Adrenal gland (tissue), 12 donors: ENCODE measurements around the gene NOS2. TPM values are rescaled to one million over a fixed set of nuclear protein-coding genes. Genes with fewer than 3 reads are reported as not detected.

ENCODE experiments used
- DNase-seq, 7 donors: peaks; one replicate each; pipeline ENCODE4 v3.0.0-alpha.2; 2019 to 2020
- H3K27ac ChIP-seq, 5 donors: fragments of 200-600 bp; sonication (generic) in 4 of 5; 1 replicate in 3 of 5; 2 replicates in 2 of 5; pipeline versions ENCODE4 v1.5.1 to v1.8.0; 2016 to 2020; ENCODE audit warnings: mild to moderate bottlenecking in 1 of 5
- H3K27me3 ChIP-seq: fragments of 200-600 bp; 2 replicates; pipeline ENCODE4 v1.8.0; 2021
- H3K36me3 ChIP-seq, 2 donors: fragments of 200-600 bp; replicated peaks in 1 of 2; 1 replicate in 1 of 2; 2 replicates in 1 of 2; pipeline versions ENCODE4 v1.5.1 to v1.8.0; 2018 to 2022
- H3K4me1 ChIP-seq, 2 donors: fragments of 200-600 bp; replicated peaks in 1 of 2; 1 replicate in 1 of 2; 2 replicates in 1 of 2; pipeline versions ENCODE4 v1.5.1 to v1.8.0; 2018 to 2021
- H3K4me3 ChIP-seq, 4 donors: fragments of 200-600 bp; sonication (generic) in 3 of 4; one replicate each; pipeline ENCODE4 v1.5.1; 2016 to 2018
- H3K9me3 ChIP-seq, 3 donors: fragments of 200-600 bp; sonication (generic) in 1 of 3; replicated peaks in 1 of 3; 1 replicate in 2 of 3; 2 replicates in 1 of 3; pipeline versions ENCODE4 v1.5.1 to v1.8.0; 2016 to 2021
- POLR2A ChIP-seq, 2 donors: fragments of 450-650 bp; IDR thresholded peaks; one replicate each; pipeline ENCODE4 v1.6.1; 2017; ENCODE audit warnings: antibody characterized with exemption in 2 of 2, mild to moderate bottlenecking in 2 of 2, moderate library complexity in 1 of 2
- WGBS, 4 donors: extraction: QIAGEN DNeasy Blood & Tissue Kit in 2 of 4; methylation state at CpG; one replicate each; pipeline versions ENCODE4 v1.1.5 to v1.1.7; 2013 to 2017; 5-methylcytosine and 5-hydroxymethylcytosine counted together
- intact Hi-C, 2 donors: fragments of 100-400 bp; cut with DNase I; formaldehyde crosslinking; loops; one replicate each; pipeline versions ENCODE4 v1.14.1 to v1.15.0; 2022 to 2023
- polyA plus RNA-seq, 3 donors: library from polyadenylated mRNA; stranded (reverse); fragments of 200-250 nt in 2 of 3; fragments of 350-450 nt in 1 of 3; fragmentation: Illumina TruSeq in 1 of 3; extraction: RNeasy Lipid Tissue Mini Kit (QIAGEN cat#74804) in 1 of 3; gene quantifications; one replicate each; pipeline ENCODE4 v1.2.3, GENCODE V29; 2013 to 2014
- total RNA-seq, 9 donors: library from RNA; depleted of rRNA in 4 of 9; stranded (reverse); fragments of >200 nt in 4 of 9; fragments of 120-200 nt in 1 of 9; fragmentation: NEBNext Ultra II Directional in 1 of 9; extraction: Animal tissue kit (Norgen Biotek cat#: 25700) in 1 of 9; gene quantifications; one replicate each; pipeline versions ENCODE4 v1.1.0 to v1.2.4, GENCODE V29; 2013 to 2023
- TF ChIP-seq, protein P1 (sequence below), 6 experiments: fragments of 450-650 bp in 4 of 6; fragments of 200-600 bp in 2 of 6; sonication (generic) in 1 of 6; IDR thresholded peaks; 1 replicate in 5 of 6; 2 replicates in 1 of 6; pipeline versions ENCODE4 v1.5.1 to v1.8.0; 2016 to 2021; ENCODE audit warnings: antibody characterized with exemption in 6 of 6, mild to moderate bottlenecking in 2 of 6, moderate library complexity in 1 of 6
- donor health status: healthy with polysubstance abuse.
- donor health status: Bipolar disorder and iron deficiency.
- donor health status: DM: yes; HTN: yes; CAD: no.
- donor health status: DM: no; HTN: no; CAD: no.
- donor health status: DM: no; HTN: no; CAD: no.
- donor health status: DM: yes; HTN: yes; CAD: no.

Gene NOS2
- total and polyA plus RNA-seq, 12 donors: 0.17 to 3.3 (median 0.61) TPM

DNA sequence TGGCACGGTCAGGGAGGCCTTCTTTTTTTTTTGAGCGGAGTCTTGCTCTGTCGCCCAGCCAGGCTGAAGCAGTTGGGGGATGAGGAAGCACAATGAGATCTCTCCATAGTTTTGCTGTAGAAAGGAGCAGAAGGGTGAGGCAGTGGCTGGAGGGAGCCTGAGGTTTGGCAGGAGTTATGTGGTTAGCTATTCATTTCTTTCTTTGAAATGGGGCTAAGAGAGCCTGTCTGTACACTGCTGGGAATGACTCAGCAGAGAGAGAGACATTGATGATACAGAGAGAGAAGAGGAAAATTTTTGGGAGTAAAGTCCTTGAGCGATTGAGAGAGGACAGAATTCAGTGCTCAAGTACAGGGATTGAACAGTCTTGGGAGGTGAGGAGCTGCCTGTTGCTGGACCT, 22.1 kb downstream of the NOS2 start:
- peak overlapping the region in 1 of 5 donors; percentile 45 for H3K27ac ChIP-seq
- H3K4me3 ChIP-seq: no peak overlapping the region
- intact Hi-C loops: no loop called here
- H3K27me3 ChIP-seq: no peaks in the 10 kb centered on the region
- H3K9me3 ChIP-seq: no peaks in the 10 kb centered on the region
- DNase-seq: no peak
- H3K4me1 ChIP-seq: peaks cover 0 to 4% of the 10 kb centered on the region in 2 donors
- no peaks in the 10 kb centered on the region for H3K36me3 ChIP-seq
- 71 to 82% (median 76%) methylated on average over 4 of the region's 4 CpGs for WGBS, 4 donors
- TF ChIP-seq, protein P1, sequence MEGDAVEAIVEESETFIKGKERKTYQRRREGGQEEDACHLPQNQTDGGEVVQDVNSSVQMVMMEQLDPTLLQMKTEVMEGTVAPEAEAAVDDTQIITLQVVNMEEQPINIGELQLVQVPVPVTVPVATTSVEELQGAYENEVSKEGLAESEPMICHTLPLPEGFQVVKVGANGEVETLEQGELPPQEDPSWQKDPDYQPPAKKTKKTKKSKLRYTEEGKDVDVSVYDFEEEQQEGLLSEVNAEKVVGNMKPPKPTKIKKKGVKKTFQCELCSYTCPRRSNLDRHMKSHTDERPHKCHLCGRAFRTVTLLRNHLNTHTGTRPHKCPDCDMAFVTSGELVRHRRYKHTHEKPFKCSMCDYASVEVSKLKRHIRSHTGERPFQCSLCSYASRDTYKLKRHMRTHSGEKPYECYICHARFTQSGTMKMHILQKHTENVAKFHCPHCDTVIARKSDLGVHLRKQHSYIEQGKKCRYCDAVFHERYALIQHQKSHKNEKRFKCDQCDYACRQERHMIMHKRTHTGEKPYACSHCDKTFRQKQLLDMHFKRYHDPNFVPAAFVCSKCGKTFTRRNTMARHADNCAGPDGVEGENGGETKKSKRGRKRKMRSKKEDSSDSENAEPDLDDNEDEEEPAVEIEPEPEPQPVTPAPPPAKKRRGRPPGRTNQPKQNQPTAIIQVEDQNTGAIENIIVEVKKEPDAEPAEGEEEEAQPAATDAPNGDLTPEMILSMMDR (IDR thresholded peaks at IDR 0.05): no peak
- no peak for TF ChIP-seq POLR2A (IDR thresholded peaks at IDR 0.05)

DNA sequence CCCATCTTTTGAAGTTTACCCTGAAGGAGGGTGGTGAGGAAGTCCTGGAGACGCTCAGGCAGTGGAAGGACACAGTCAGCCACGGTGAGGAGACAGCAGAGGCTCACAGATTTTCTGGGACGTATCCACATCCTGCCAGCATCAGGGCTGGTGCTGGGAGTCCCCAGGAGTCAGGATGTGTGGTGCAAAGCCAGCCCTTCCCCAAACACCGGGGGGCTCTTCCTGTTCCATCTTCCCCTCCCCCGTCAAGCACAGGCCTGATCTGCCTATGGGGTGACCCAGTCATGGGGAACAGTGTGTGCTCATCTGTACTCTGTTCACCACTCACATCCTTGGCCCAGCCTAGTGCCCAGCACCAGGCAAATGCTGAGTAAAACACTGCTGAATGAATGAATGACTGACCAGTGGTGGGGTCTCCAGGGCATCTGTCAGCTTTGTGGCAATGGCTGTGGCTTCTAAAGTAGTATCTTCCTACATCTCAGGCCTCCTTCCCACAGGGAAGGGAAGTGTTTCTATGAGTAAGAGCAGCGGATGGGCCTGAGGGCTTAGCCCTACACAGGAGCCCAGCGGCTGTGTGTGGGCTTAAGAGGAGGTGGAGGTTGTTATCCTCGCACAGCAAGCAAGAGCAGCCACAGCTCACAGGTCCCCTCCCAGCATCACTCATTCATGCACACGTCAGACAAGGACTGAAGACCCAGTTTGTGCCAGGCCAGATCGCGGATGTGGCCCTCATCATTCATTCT, 23.3 kb downstream of the NOS2 start:
- intact Hi-C loops: no loop called here
- 73 to 84% (median 82%) methylated on average over 7 to 11 of the region's 11 CpGs for WGBS, 4 donors
- Histone ChIP-seq H3K4me3 (no peak overlapping the region), H3K27ac (no peak overlapping the region), H3K9me3 (no peaks in the 10 kb centered on the region), H3K27me3 (no peaks in the 10 kb centered on the region), H3K36me3 (no peaks in the 10 kb centered on the region), H3K4me1 (peaks cover 0 to 4% of the 10 kb centered on the region in 2 donors)
- no peak for DNase-seq
- no peak for TF ChIP-seq POLR2A (IDR thresholded peaks at IDR 0.05)
- TF ChIP-seq, protein P1 (IDR thresholded peaks at IDR 0.05): no peak

- TF ChIP-seq POLR2A (IDR thresholded peaks at IDR 0.05): no peak
- TF ChIP-seq, protein P1 (IDR thresholded peaks at IDR 0.05): no peak
- intact Hi-C loops: no loop called here
- Histone ChIP-seq H3K36me3 (no peaks in the 10 kb centered on the region), H3K27ac (no peak overlapping the region), H3K9me3 (no peaks in the 10 kb centered on the region), H3K4me3 (no peak overlapping the region), H3K4me1 (no peaks in the 10 kb centered on the region), H3K27me3 (no peaks in the 10 kb centered on the region)
- DNase-seq: no peak
- 75 to 90% (median 87%) methylated on average over 8 to 9 of the region's 9 CpGs for WGBS, 4 donors
These were observed 28.7 kb downstream of the NOS2 start for GRCh38 chr17:27771586-27771985.

DNA sequence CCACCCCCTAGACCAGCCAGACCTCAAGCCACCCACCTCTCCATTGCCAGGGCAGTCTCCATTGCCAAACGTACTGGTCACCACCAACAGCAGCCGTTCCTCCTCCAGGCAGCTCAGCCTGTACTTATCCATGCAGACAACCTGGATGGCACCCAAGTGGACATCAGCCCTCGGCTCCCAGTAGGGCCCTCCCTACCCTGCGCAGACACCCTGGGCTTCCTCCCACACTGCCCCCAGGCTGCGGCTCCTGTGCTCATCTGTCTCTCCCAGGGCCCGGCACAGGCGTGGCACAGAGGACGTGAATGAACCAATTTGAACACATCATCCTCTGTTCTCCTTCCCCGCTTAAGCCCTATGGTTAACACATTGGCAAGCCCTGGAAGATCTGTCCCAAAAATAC, 29.5 kb downstream of the NOS2 start:
- intact Hi-C loops: no loop called here
- Histone ChIP-seq H3K9me3 (no peaks in the 10 kb centered on the region), H3K4me3 (no peak overlapping the region), H3K36me3 (no peaks in the 10 kb centered on the region), H3K27me3 (no peaks in the 10 kb centered on the region), H3K4me1 (no peaks in the 10 kb centered on the region), H3K27ac (no peak overlapping the region)
- TF ChIP-seq, protein P1 (IDR thresholded peaks at IDR 0.05): no peak
- no peak for TF ChIP-seq POLR2A (IDR thresholded peaks at IDR 0.05)
- WGBS, 4 donors: 88 to 94% (median 92%) methylated on average over 9 of the region's 9 CpGs
- DNase-seq: no peak
